ENCODE results near the gene ANKRD66. TPM values are rescaled to one million over a fixed set of nuclear protein-coding genes. Genes with fewer than 3 reads are reported as not detected.

The ANKRD66 gene
- total and polyA plus RNA-seq, 2 donors (not counting 3 experiments of a cell fraction or from before 2014, with no cell fraction given), result not detected

DNA sequence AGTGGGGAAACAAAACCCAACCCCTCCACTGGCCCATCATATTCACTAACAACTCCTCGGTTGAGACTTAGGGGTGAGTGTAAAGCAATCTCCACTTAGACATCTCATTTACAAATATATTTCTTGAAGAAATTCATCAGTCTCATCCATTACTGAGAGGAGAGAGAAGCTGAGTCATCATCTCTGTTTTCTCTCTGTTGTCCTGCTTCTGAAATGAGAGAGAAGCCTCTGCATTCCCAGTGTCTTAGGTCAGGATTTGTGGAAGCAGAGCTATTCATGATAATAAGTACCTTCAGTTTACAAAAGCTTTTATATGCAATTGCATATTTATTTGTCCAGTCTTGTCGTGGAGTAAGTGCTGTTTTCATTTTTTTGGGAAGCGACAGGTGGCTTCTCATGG lies 47.3 kb downstream of the ANKRD66 start:
- intact Hi-C loops (cut with micrococcal nuclease), result no loop called here
- no peak for DNase-seq (ENCODE audit: low read depth, low spot score)
- TF ChIP-seq, protein P1, sequence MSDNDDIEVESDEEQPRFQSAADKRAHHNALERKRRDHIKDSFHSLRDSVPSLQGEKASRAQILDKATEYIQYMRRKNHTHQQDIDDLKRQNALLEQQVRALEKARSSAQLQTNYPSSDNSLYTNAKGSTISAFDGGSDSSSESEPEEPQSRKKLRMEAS (IDR thresholded peaks at IDR 0.05; ENCODE audit: insufficient read depth, insufficient read length), result no peak
- TF ChIP-seq JUN (IDR thresholded peaks at IDR 0.05; ENCODE audit: borderline replicate concordance, insufficient read depth, insufficient read length, low read depth) (no peak), MYC (IDR thresholded peaks at IDR 0.05; ENCODE audit: low read depth, low read length) (no peak), EZH2 (IDR thresholded peaks at IDR 0.05; ENCODE audit: borderline replicate concordance, low read depth, low read length, severe bottlenecking) (no peak), CTCF (IDR thresholded peaks at IDR 0.05; ENCODE audit: extremely low read depth in 1 of 2, insufficient read depth in 1 of 2, low read depth in 1 of 2, low read length in 2 of 2) (no peak), POLR2A (IDR thresholded peaks at IDR 0.05; ENCODE audit: low read depth, low read length) (no peak), GATA2 (IDR thresholded peaks at IDR 0.05; ENCODE audit: insufficient read depth, insufficient read length, low read depth, low read length) (no peak), POLR2AphosphoS5 (IDR thresholded peaks at IDR 0.05; ENCODE audit: insufficient read depth, low read depth, low read length) (no peak), FOS (IDR thresholded peaks at IDR 0.05; ENCODE audit: borderline replicate concordance, insufficient read depth, low read length) (no peak)
- H3K9me3 ChIP-seq (replicated peaks; ENCODE audit: control insufficient read depth, insufficient read depth, low read length), result no peaks in the 10 kb centered on the region
- no peak overlapping the region for H2AFZ ChIP-seq (ENCODE audit: low read depth, low read length)
- no peaks in the 10 kb centered on the region for H3K36me3 ChIP-seq (ENCODE audit: control insufficient read depth in 2 of 2, extremely low read depth in 1 of 2, insufficient read depth in 2 of 2, low read length in 2 of 2)
- no peak for FAIRE-seq
- H3K27ac ChIP-seq (ENCODE audit: insufficient read depth, low read depth, low read length), result no peak overlapping the region
- H3K79me2 ChIP-seq (ENCODE audit: control insufficient read depth, insufficient read depth, low read length), result no peaks in the 10 kb centered on the region
- H3K4me1 ChIP-seq (ENCODE audit: control insufficient read depth, extremely low read depth, insufficient read depth, low read length), result no peaks in the 10 kb centered on the region
- BruUV-seq (replicated peaks), result no TSS peak
- no peaks in the 10 kb centered on the region for H4K20me1 ChIP-seq (replicated peaks; ENCODE audit: control insufficient read depth, extremely low read depth, insufficient read depth, low read length)
- ChIA-PET CTCF (interaction anchor here (0.7 kb wide), 1 partner anchor 55 kb away, joined by 3 read pairs; no protein-coding TSS in a partner anchor), POLR2A (no interaction called here)
- H3K9ac ChIP-seq (replicated peaks; ENCODE audit: extremely low read depth, insufficient read depth, low read length), result no peak overlapping the region
- H3K4me2 ChIP-seq (ENCODE audit: insufficient read depth, low read length), result no peak overlapping the region
- no peak overlapping the region for H3K4me3 ChIP-seq (replicated peaks in 1 of 3; ENCODE audit: insufficient read depth in 1 of 3, low read depth in 1 of 3, low read length in 3 of 3)
- no peaks in the 10 kb centered on the region for H3K9me1 ChIP-seq (replicated peaks; ENCODE audit: control insufficient read depth, extremely low read depth, insufficient read depth, low read length)
- H3K27me3 ChIP-seq (ENCODE audit: control insufficient read depth in 2 of 2, insufficient read depth in 2 of 2, low read length in 2 of 2), result peaks cover 0 to 5% of the 10 kb centered on the region in 2 experiments
- dilution Hi-C loops (cut with MboI; ENCODE audit: extremely low pct_ligation_motif_present, low sequenced_read_pairs), result no loop called here
